Measurements from ENCODE around the gene NLN.

NLN gene

DNA sequence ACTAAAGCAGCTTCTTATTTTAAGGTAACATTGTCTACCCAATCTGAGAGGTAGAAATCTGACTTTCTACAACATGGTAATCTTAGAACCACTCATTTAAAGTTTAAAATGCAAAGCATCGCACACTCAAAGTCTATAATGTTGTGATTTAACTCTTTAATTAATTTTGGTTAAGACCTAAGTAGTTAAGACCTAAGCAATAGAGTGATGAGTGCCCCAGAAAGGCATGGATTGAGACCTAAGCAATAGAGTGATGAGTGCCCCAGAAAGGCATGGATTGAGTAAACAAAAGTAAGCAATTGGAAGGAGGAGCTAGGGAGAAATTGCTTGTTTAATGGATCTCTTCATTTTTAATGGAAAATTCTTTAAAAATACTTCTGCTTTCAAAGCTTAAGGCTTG is 86.8 kb downstream of the NLN start:
- Histone ChIP-seq H3K79me2 (no peaks in the 10 kb centered on the region), H3K9ac (no peak overlapping the region), H3K4me2 (ENCODE audit: low read length) (no peak overlapping the region), H3K4me3 (ENCODE audit: low read depth, low read length) (no peak overlapping the region), H3K9me3 (ENCODE audit: control insufficient read depth, low read length) (no peaks in the 10 kb centered on the region), H3K4me1 (no peaks in the 10 kb centered on the region), H2AFZ (no peak overlapping the region), H3K27me3 (ENCODE audit: control insufficient read depth, insufficient read depth, low read length) (no peaks in the 10 kb centered on the region), H3K27ac (no peak overlapping the region), H3K36me3 (ENCODE audit: control insufficient read depth, insufficient read depth, low read length) (no peaks in the 10 kb centered on the region)
- TF ChIP-seq, protein P1, sequence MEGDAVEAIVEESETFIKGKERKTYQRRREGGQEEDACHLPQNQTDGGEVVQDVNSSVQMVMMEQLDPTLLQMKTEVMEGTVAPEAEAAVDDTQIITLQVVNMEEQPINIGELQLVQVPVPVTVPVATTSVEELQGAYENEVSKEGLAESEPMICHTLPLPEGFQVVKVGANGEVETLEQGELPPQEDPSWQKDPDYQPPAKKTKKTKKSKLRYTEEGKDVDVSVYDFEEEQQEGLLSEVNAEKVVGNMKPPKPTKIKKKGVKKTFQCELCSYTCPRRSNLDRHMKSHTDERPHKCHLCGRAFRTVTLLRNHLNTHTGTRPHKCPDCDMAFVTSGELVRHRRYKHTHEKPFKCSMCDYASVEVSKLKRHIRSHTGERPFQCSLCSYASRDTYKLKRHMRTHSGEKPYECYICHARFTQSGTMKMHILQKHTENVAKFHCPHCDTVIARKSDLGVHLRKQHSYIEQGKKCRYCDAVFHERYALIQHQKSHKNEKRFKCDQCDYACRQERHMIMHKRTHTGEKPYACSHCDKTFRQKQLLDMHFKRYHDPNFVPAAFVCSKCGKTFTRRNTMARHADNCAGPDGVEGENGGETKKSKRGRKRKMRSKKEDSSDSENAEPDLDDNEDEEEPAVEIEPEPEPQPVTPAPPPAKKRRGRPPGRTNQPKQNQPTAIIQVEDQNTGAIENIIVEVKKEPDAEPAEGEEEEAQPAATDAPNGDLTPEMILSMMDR (IDR thresholded peaks at IDR 0.05), result no peak

DNA sequence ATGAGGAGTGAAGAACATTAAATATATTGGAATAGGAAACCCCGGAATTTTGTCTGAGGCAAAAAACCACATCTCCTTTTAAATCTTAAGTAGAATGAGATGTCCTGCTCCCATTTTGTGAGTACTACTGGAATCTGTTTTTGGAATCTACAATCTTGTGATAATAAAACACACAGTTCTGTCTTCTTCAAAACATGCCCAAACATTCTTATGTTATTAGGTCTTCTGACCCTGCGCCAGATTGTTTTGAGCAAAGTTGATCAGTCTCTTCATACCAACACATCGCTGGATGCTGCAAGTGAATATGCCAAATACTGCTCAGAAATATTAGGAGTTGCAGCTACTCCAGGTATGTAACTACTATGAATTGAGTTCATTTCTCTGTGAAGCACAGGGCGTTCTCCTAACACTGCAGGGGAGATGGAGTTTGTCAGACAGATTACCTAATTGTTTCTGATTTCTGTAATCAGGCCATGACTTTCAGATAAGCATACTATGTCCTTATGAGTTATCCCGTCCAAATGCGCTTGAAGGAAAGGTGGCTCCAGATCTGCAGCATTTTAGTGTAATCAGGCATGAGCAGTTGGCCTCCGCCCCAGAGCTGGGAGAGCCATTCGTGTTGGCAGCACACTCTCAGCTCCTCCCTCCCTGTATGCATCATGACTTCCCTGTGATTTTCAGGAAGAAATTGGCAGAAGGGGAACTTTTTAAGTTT is 88.0 kb downstream of the NLN start:
- Histone ChIP-seq H3K36me3 (ENCODE audit: control insufficient read depth, insufficient read depth, low read length) (no peaks in the 10 kb centered on the region), H3K27ac (no peak overlapping the region), H3K9ac (no peak overlapping the region), H3K9me3 (ENCODE audit: control insufficient read depth, low read length) (no peaks in the 10 kb centered on the region), H3K4me2 (ENCODE audit: low read length) (no peak overlapping the region), H3K27me3 (ENCODE audit: control insufficient read depth, insufficient read depth, low read length) (no peaks in the 10 kb centered on the region), H3K4me1 (no peaks in the 10 kb centered on the region), H2AFZ (no peak overlapping the region), H3K79me2 (no peaks in the 10 kb centered on the region), H3K4me3 (ENCODE audit: low read depth, low read length) (no peak overlapping the region)
- TF ChIP-seq, protein P1 (IDR thresholded peaks at IDR 0.05), result no peak

DNA sequence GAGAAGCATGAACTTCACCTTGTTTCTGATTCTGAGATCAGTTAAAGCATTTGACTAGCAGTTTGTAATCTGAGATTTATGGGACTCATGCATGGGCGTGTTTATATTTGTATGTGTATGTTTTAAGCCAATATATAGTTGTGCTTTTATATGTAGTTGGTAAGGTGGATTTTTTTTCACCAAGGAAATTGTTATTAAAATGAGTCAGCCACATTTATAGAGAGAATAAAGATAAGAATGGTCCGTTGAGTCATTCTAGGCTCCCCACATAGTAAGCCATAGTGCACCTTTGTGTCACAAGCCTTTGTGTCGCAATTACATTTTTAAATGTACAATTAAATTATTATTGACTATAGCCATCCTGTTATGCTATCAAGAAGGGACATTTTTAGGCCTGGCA is 89.0 kb downstream of the NLN start:
- Histone ChIP-seq H3K27ac (no peak overlapping the region), H3K4me3 (ENCODE audit: low read depth, low read length) (no peak overlapping the region)
- TF ChIP-seq, protein P1 (IDR thresholded peaks at IDR 0.05), result no peak

DNA sequence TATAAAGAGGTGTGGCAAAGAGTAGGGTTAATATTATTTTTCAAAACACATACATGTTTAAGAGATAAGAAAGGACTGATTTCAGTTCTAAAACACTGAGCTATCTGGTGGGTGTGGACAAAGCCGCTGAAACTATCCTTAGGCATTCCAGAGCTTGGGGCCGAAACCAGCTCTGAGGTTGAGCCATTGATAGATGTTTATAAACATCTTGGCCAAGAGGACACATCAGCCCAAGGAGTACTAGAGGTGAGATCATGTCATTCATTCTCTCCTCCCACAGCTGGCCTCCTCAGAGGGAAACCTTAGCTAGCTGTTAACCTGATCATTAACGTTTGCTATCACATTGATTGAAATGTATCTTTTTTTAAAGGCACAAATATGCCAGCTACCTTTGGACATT is 89.9 kb downstream of the NLN start:
- no peaks in the 10 kb centered on the region for H3K27me3 ChIP-seq (ENCODE audit: control insufficient read depth, insufficient read depth, low read length)
- H3K36me3 ChIP-seq (ENCODE audit: control insufficient read depth, insufficient read depth, low read length), result no peaks in the 10 kb centered on the region
- H3K27ac ChIP-seq, result no peak overlapping the region
- no peak overlapping the region for H3K9ac ChIP-seq
- H2AFZ ChIP-seq, result no peak overlapping the region
- no peaks in the 10 kb centered on the region for H3K79me2 ChIP-seq
- no peak overlapping the region for H3K4me2 ChIP-seq (ENCODE audit: low read length)
- no peak overlapping the region for H3K4me3 ChIP-seq (ENCODE audit: low read depth, low read length)
- no peaks in the 10 kb centered on the region for H3K9me3 ChIP-seq (ENCODE audit: control insufficient read depth, low read length)
- TF ChIP-seq, protein P1 (IDR thresholded peaks at IDR 0.05), result no peak
- no peaks in the 10 kb centered on the region for H3K4me1 ChIP-seq

More for the DNA sequence above, 89.0 kb downstream of the NLN start:
- Histone ChIP-seq H2AFZ (no peak overlapping the region), H3K9ac (no peak overlapping the region), H3K27me3 (ENCODE audit: control insufficient read depth, insufficient read depth, low read length) (no peaks in the 10 kb centered on the region), H3K4me2 (ENCODE audit: low read length) (no peak overlapping the region), H3K36me3 (ENCODE audit: control insufficient read depth, insufficient read depth, low read length) (no peaks in the 10 kb centered on the region), H3K4me1 (no peaks in the 10 kb centered on the region), H3K79me2 (no peaks in the 10 kb centered on the region), H3K9me3 (ENCODE audit: control insufficient read depth, low read length) (no peaks in the 10 kb centered on the region)

DNA sequence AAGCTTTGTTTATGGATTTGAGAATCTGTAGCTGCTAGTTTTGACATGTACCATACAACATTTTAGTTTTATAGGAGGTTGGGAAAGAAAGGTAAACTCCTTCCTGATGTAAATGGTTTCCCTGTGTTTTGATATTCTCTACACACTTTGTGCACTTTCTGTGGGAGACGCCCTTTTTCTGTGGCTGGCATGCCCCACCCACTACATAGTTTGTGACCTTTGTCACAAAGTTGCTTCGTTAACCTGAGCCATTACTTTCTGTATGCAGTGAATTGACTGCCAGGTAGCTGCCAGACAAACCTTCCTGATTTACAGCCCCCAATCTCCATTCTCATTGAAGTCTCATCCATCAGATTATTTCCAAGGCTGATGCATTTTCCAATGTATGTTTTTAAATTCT is 90.6 kb downstream of the NLN start:
- no peak overlapping the region for H3K9ac ChIP-seq
- H3K4me2 ChIP-seq (ENCODE audit: low read length), result no peak overlapping the region
- no peaks in the 10 kb centered on the region for H3K27me3 ChIP-seq (ENCODE audit: control insufficient read depth, insufficient read depth, low read length)
- no peak overlapping the region for H3K4me3 ChIP-seq (ENCODE audit: low read depth, low read length)
- H2AFZ ChIP-seq, result no peak overlapping the region
- H3K4me1 ChIP-seq, result no peaks in the 10 kb centered on the region
- TF ChIP-seq, protein P1 (IDR thresholded peaks at IDR 0.05), result no peak
- H3K27ac ChIP-seq, result no peak overlapping the region
- no peaks in the 10 kb centered on the region for H3K36me3 ChIP-seq (ENCODE audit: control insufficient read depth, insufficient read depth, low read length)
- no peaks in the 10 kb centered on the region for H3K79me2 ChIP-seq
- H3K9me3 ChIP-seq (ENCODE audit: control insufficient read depth, low read length), result no peaks in the 10 kb centered on the region
